A673 (cell line): ENCODE data around the gene PAX5. TPM values are rescaled to one million over a fixed set of nuclear protein-coding genes. Genes with fewer than 3 reads are reported as not detected.

Experiments used
- BruUV-seq: library from RNA; stranded (reverse); fragments of 400-500 nt; replicated peaks from 2 replicates; lab custom pipeline; 2021; lab: Mats Ljungman, UMichigan
- CTCF ChIA-PET: fragments of 300-600 bp; sonication (Branson Sonifier 250); formaldehyde crosslinking; loops from one replicate; lab custom pipeline; 2022; ENCODE audit warnings: antibody characterized with exemption; lab: Charles Lee
- POLR2A ChIA-PET: fragments of 300-600 bp; sonication (Branson Sonifier 250); formaldehyde crosslinking; loops from one replicate; lab custom pipeline; 2022; ENCODE audit warnings: antibody characterized with exemption; ENCODE audit not compliant: low non-redundant PET; lab: Charles Lee
- DNase-seq: peaks from one replicate; pipeline ENCODE4 v3.0.0-alpha.2; 2015; ENCODE audit warnings: low spot score
- H3K27ac ChIP-seq: fragments of 200-600 bp; sonication (generic); 2 replicates; pipeline ENCODE4 v1.5.1; 2016; ENCODE audit warnings: mixed run types, low read depth, mild to moderate bottlenecking, mixed read lengths, antibody characterized with exemption, low read length; ENCODE audit not compliant: poor library complexity, severe bottlenecking
- H3K27me3 ChIP-seq: fragments of 200-600 bp; sonication (generic); replicated peaks from 2 replicates; pipeline ENCODE4 v1.6.1; 2017; ENCODE audit warnings: mixed run types, low read depth, mild to moderate bottlenecking, mixed read lengths, antibody characterized with exemption, low read length; ENCODE audit not compliant: insufficient read depth, poor library complexity
- H3K36me3 ChIP-seq: fragments of 200-600 bp; sonication (generic); 2 replicates; pipeline ENCODE4 v1.6.1; 2016; ENCODE audit warnings: mixed run types, mild to moderate bottlenecking, mixed read lengths, antibody characterized with exemption, low read length; ENCODE audit not compliant: insufficient read depth, poor library complexity, severe bottlenecking
- H3K4me1 ChIP-seq: fragments of 200-600 bp; sonication (generic); 2 replicates; pipeline ENCODE4 v1.6.1; 2017; ENCODE audit warnings: mixed run types, mild to moderate bottlenecking, mixed read lengths, antibody characterized with exemption, low read length; ENCODE audit not compliant: insufficient read depth, poor library complexity, severe bottlenecking
- H3K4me3 ChIP-seq: fragments of 200-600 bp; sonication (generic); 2 replicates; pipeline ENCODE4 v1.5.1; 2016; ENCODE audit warnings: low read depth, mixed run types, mild to moderate bottlenecking, mixed read lengths, low read length; ENCODE audit not compliant: poor library complexity, severe bottlenecking
- H3K9me3 ChIP-seq: fragments of 200-600 bp; sonication (generic); 2 replicates; pipeline ENCODE4 v1.6.1; 2016; ENCODE audit warnings: mixed run types, low read depth, mild to moderate bottlenecking, mixed read lengths, antibody characterized with exemption, low read length; ENCODE audit not compliant: poor library complexity, severe bottlenecking
- CTCF ChIP-seq: fragments of 300-800, 200-600 bp; sonication (generic); conservative IDR thresholded peaks from 2 replicates; pipeline ENCODE4 v1.5.1; 2017; ENCODE audit warnings: low read depth, mild to moderate bottlenecking, antibody characterized with exemption, low read length, moderate library complexity, mixed read lengths
- EZH2 ChIP-seq: fragments of 200-600 bp; sonication (generic); IDR thresholded peaks from 2 replicates; pipeline ENCODE4 v1.6.1; 2017; ENCODE audit warnings: borderline replicate concordance, low read depth, mild to moderate bottlenecking, mixed read lengths, antibody characterized with exemption, low read length; ENCODE audit not compliant: poor library complexity, severe bottlenecking
- intact Hi-C: fragments of 100-400 bp; cut with micrococcal nuclease; formaldehyde crosslinking; loops from one replicate; pipeline ENCODE4 v1.10.0; 2022; ENCODE audit not compliant: unreplicated experiment
- total RNA-seq: library from RNA; stranded (reverse); gene quantifications from 2 replicates; pipeline ENCODE4 v1.2.3, GENCODE V29; 2021

Gene PAX5
- total RNA-seq, 1 experiment from 2014 or later, result 5.5 TPM

- Histone ChIP-seq H3K27ac (no peak overlapping the region), H3K4me3 (no peak overlapping the region), H3K36me3 (no peaks in the 10 kb centered on the region), H3K4me1 (peaks cover 16% of the 10 kb centered on the region), H3K27me3 (no peaks in the 10 kb centered on the region), H3K9me3 (no peaks in the 10 kb centered on the region)
- intact Hi-C loops, result loop anchor here (5.0 kb wide), 2 partner anchors 58 to 347 kb away; no protein-coding TSS in a partner anchor
- TF ChIP-seq EZH2 (no peak), CTCF (peak; percentile 69)
- no TSS peak for BruUV-seq
- CTCF ChIA-PET, result interaction anchor here (1.0 kb wide), 2 partner anchors 15 to 107 kb away, joined by 3 to 4 read pairs; no protein-coding TSS in a partner anchor
- peak; percentile 91 for DNase-seq
- POLR2A ChIA-PET, result no interaction called here
Measured at GRCh38 chr9:36980148-36980974, 53.7 kb downstream of the PAX5 start.

DNA sequence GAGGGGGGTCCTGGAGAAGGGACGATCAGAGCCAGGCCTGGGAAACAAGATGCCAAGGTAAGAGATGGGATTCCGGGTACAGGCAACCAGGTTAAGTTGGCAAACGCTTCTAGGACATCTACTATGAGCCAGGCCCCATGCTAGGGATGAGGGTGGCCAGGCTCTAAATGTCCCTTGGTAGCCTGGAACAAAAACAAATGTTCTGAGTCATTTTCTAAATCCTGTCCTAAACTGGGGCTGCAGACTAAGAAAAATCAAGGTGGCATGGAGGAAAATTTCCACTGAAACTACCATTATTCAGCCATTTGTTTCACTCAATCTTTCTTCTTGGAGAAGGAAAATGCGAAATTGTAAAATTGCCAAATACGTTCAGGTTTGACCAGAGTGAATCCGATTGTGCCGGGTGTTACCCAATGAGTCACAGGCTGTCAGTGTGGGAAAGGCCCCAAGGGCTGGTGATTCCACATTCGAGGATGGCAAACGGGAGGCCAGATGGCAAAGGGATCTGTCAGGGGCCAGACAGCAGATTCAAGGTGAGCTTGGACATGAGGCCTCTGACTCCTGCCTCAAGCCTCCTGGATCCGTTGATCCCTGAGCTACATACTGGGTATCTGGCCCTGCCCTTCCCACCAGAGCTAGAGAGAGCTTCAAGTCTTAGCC is 57.6 kb downstream of the PAX5 start:
- ChIA-PET POLR2A (no interaction called here), CTCF (no interaction called here)
- no peak overlapping the region for H3K27ac ChIP-seq
- no peaks in the 10 kb centered on the region for H3K36me3 ChIP-seq
- H3K4me1 ChIP-seq, result peaks cover 16% of the 10 kb centered on the region
- no peak overlapping the region for H3K4me3 ChIP-seq
- no peaks in the 10 kb centered on the region for H3K27me3 ChIP-seq
- H3K9me3 ChIP-seq, result no peaks in the 10 kb centered on the region
- BruUV-seq, result no TSS peak
- no peak for DNase-seq
- intact Hi-C loops, result no loop called here
- TF ChIP-seq EZH2 (no peak), CTCF (no peak)

- DNase-seq, result no peak
- ChIA-PET POLR2A (no interaction called here), CTCF (interaction anchor here (0.6 kb wide), 2 partner anchors 14 to 106 kb away, joined by 3 to 10 read pairs; no protein-coding TSS in a partner anchor)
- no peak overlapping the region for H3K4me3 ChIP-seq
- no TSS peak for BruUV-seq
- no peaks in the 10 kb centered on the region for H3K9me3 ChIP-seq
- intact Hi-C loops, result no loop called here
- H3K4me1 ChIP-seq, result peaks cover 5% of the 10 kb centered on the region
- TF ChIP-seq EZH2 (no peak), CTCF (peak; percentile 33)
- no peak overlapping the region for H3K27ac ChIP-seq
- H3K27me3 ChIP-seq, result no peaks in the 10 kb centered on the region
- H3K36me3 ChIP-seq, result no peaks in the 10 kb centered on the region
Measured at GRCh38 chr9:36974731-36975130, 59.3 kb downstream of the PAX5 start.
